Measurements from ENCODE around the gene TANC2.

TANC2 gene

GRCh38 chr17:62925267-62925836, 40.7 kb upstream of the TANC2 start:
- no peaks in the 10 kb centered on the region for H3K4me1 ChIP-seq (ENCODE audit: insufficient read depth, insufficient read length)
- no peaks in the 10 kb centered on the region for H3K27me3 ChIP-seq (ENCODE audit: insufficient read depth, insufficient read length)
- no peaks in the 10 kb centered on the region for H3K36me3 ChIP-seq (ENCODE audit: insufficient read depth, insufficient read length, low read length)
- no peak overlapping the region for H3K9ac ChIP-seq (ENCODE audit: insufficient read length, low read depth)
- no peaks in the 10 kb centered on the region for H3K9me3 ChIP-seq (ENCODE audit: insufficient read depth, low read length)
- H3K4me3 ChIP-seq (ENCODE audit: insufficient read length, low read depth), result no peak overlapping the region
- no peak for DNase-seq (ENCODE audit: low read depth, low spot score)
- TF ChIP-seq YY1 (IDR thresholded peaks at IDR 0.05; ENCODE audit: insufficient read depth, insufficient read length), result no peak
- no peak for TF ChIP-seq SUZ12 (IDR thresholded peaks at IDR 0.05; ENCODE audit: extremely low read depth, insufficient read depth, insufficient read length)

DNA sequence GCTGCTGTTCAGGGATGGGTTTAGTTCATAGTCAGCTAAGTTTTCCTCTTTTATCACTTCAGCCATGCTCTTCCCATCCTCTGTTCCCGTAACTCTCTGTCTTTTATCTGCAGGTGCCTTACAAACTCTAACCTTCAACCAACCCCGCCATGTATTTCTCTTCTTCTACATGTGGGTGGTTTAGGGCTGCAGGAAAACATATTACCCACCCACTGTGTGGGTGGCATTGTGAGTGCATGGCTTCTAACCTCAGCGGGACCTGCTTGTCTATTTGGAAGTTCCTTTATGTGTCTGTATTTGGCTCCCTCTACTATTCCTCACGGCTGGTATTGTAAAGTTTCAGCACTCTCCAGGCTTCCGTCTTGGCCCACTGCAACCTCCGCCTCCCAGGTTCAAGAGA, 39.0 kb upstream of the TANC2 start:
- Histone ChIP-seq H3K4me1 (ENCODE audit: insufficient read depth, insufficient read length) (no peaks in the 10 kb centered on the region), H3K27me3 (ENCODE audit: insufficient read depth, insufficient read length) (no peaks in the 10 kb centered on the region), H3K9me3 (ENCODE audit: insufficient read depth, low read length) (no peaks in the 10 kb centered on the region), H3K4me3 (ENCODE audit: insufficient read length, low read depth) (no peak overlapping the region), H3K36me3 (ENCODE audit: insufficient read depth, insufficient read length, low read length) (no peaks in the 10 kb centered on the region), H3K9ac (ENCODE audit: insufficient read length, low read depth) (no peak overlapping the region)
- no peak for TF ChIP-seq YY1 (IDR thresholded peaks at IDR 0.05; ENCODE audit: insufficient read depth, insufficient read length)
- no peak for TF ChIP-seq ZNF274 (IDR thresholded peaks at IDR 0.05; ENCODE audit: low read depth, low read length)
- no peak for TF ChIP-seq SUZ12 (IDR thresholded peaks at IDR 0.05; ENCODE audit: extremely low read depth, insufficient read depth, insufficient read length)
- DNase-seq (ENCODE audit: low read depth, low spot score), result no peak

- Histone ChIP-seq H3K9ac (ENCODE audit: insufficient read length, low read depth) (no peak overlapping the region), H3K27me3 (ENCODE audit: insufficient read depth, insufficient read length) (no peaks in the 10 kb centered on the region), H3K36me3 (ENCODE audit: insufficient read depth, insufficient read length, low read length) (no peaks in the 10 kb centered on the region), H3K9me3 (ENCODE audit: insufficient read depth, low read length) (no peaks in the 10 kb centered on the region), H3K4me3 (ENCODE audit: insufficient read length, low read depth) (no peak overlapping the region), H3K4me1 (ENCODE audit: insufficient read depth, insufficient read length) (no peaks in the 10 kb centered on the region)
- no peak for DNase-seq (ENCODE audit: low read depth, low spot score)
- TF ChIP-seq ZNF274 (IDR thresholded peaks at IDR 0.05; ENCODE audit: low read depth, low read length), result no peak
- no peak for TF ChIP-seq YY1 (IDR thresholded peaks at IDR 0.05; ENCODE audit: insufficient read depth, insufficient read length)
- no peak for TF ChIP-seq SUZ12 (IDR thresholded peaks at IDR 0.05; ENCODE audit: extremely low read depth, insufficient read depth, insufficient read length)
These were observed 36.7 kb upstream of the TANC2 start for GRCh38 chr17:62929320-62929719.

DNA sequence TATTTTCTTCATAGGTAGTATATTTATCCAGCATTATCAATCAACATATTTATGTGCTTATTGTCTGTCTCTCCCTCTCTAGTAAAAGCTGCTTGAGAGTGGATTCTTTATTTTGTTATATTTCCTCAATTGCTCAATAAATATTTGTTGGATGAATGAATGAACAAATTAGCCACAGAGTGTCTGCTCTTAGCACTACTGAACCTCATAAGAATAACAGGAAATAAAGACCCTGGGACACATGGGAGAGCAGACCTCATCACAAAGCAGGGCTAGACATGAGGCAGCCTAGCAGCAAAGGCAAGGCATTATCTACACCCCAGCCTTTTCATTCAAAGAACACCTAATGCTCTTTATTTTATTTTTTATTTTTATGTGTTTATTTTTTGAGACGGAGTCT, 34.9 kb upstream of the TANC2 start:
- Histone ChIP-seq H3K9me3 (ENCODE audit: insufficient read depth, low read length) (no peaks in the 10 kb centered on the region), H3K27me3 (ENCODE audit: insufficient read depth, insufficient read length) (no peaks in the 10 kb centered on the region), H3K9ac (ENCODE audit: insufficient read length, low read depth) (no peak overlapping the region), H3K4me3 (ENCODE audit: insufficient read length, low read depth) (no peak overlapping the region), H3K4me1 (ENCODE audit: insufficient read depth, insufficient read length) (no peaks in the 10 kb centered on the region), H3K36me3 (ENCODE audit: insufficient read depth, insufficient read length, low read length) (no peaks in the 10 kb centered on the region)
- TF ChIP-seq YY1 (IDR thresholded peaks at IDR 0.05; ENCODE audit: insufficient read depth, insufficient read length) (no peak), ZNF274 (IDR thresholded peaks at IDR 0.05; ENCODE audit: low read depth, low read length) (no peak), SUZ12 (IDR thresholded peaks at IDR 0.05; ENCODE audit: extremely low read depth, insufficient read depth, insufficient read length) (no peak)
- no peak for DNase-seq (ENCODE audit: low read depth, low spot score)

- Histone ChIP-seq H3K4me3 (ENCODE audit: insufficient read length, low read depth) (no peak overlapping the region), H3K36me3 (ENCODE audit: insufficient read depth, insufficient read length, low read length) (no peaks in the 10 kb centered on the region), H3K9ac (ENCODE audit: insufficient read length, low read depth) (no peak overlapping the region), H3K27me3 (ENCODE audit: insufficient read depth, insufficient read length) (no peaks in the 10 kb centered on the region), H3K9me3 (ENCODE audit: insufficient read depth, low read length) (no peaks in the 10 kb centered on the region), H3K4me1 (ENCODE audit: insufficient read depth, insufficient read length) (no peaks in the 10 kb centered on the region)
- no peak for DNase-seq (ENCODE audit: low read depth, low spot score)
- TF ChIP-seq SUZ12 (IDR thresholded peaks at IDR 0.05; ENCODE audit: extremely low read depth, insufficient read depth, insufficient read length) (no peak), YY1 (IDR thresholded peaks at IDR 0.05; ENCODE audit: insufficient read depth, insufficient read length) (no peak), ZNF274 (IDR thresholded peaks at IDR 0.05; ENCODE audit: low read depth, low read length) (no peak)
These were observed 32.3 kb upstream of the TANC2 start for GRCh38 chr17:62933501-62934385.

DNA sequence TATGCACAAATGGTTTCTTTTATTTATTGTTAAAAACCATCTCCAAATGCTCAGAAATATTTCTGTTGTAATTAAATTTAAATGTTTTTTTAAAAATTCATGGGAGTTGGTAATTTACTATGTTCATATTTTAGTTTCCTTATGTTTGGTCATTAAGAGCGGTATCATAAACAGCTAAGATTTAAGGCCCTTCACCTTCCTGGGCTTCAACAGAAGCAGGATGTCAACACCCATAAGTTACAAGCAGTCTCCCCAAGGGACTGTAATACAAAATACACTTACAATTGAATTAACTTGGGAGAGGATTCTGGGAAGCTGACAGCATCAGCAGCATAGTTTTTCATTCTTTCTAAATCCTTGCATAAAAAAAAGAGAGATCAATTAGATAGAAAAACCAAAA, 30.9 kb upstream of the TANC2 start:
- TF ChIP-seq YY1 (IDR thresholded peaks at IDR 0.05; ENCODE audit: insufficient read depth, insufficient read length) (no peak), ZNF274 (IDR thresholded peaks at IDR 0.05; ENCODE audit: low read depth, low read length) (no peak), SUZ12 (IDR thresholded peaks at IDR 0.05; ENCODE audit: extremely low read depth, insufficient read depth, insufficient read length) (no peak)
- Histone ChIP-seq H3K36me3 (ENCODE audit: insufficient read depth, insufficient read length, low read length) (no peaks in the 10 kb centered on the region), H3K27me3 (ENCODE audit: insufficient read depth, insufficient read length) (no peaks in the 10 kb centered on the region), H3K4me1 (ENCODE audit: insufficient read depth, insufficient read length) (no peaks in the 10 kb centered on the region), H3K9ac (ENCODE audit: insufficient read length, low read depth) (no peak overlapping the region), H3K4me3 (ENCODE audit: insufficient read length, low read depth) (no peak overlapping the region), H3K9me3 (ENCODE audit: insufficient read depth, low read length) (no peaks in the 10 kb centered on the region)
- no peak for DNase-seq (ENCODE audit: low read depth, low spot score)

DNA sequence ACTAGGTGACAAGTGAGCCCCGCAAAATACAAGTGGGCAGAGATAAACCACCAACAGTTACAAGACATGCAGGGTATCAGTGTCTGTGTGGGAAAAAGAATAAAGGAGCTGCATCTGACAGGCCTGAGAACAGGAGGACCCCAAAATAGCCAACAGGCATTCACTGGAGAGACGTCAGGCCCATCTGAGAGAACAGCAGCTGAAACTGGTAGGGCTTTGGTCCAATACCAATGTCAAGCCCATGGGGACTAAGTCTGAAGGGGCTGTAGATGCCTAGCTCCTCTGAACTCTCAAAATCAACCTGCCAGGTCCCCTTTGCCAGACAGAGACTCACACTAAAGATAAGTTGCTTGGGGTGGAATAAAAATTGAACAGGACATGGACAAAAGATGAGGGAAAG, 30.5 kb upstream of the TANC2 start:
- H3K4me1 ChIP-seq (ENCODE audit: insufficient read depth, insufficient read length), result no peaks in the 10 kb centered on the region
- no peaks in the 10 kb centered on the region for H3K27me3 ChIP-seq (ENCODE audit: insufficient read depth, insufficient read length)
- DNase-seq (ENCODE audit: low read depth, low spot score), result no peak
- H3K4me3 ChIP-seq (ENCODE audit: insufficient read length, low read depth), result no peak overlapping the region
- TF ChIP-seq ZNF274 (IDR thresholded peaks at IDR 0.05; ENCODE audit: low read depth, low read length) (no peak), SUZ12 (IDR thresholded peaks at IDR 0.05; ENCODE audit: extremely low read depth, insufficient read depth, insufficient read length) (no peak), YY1 (IDR thresholded peaks at IDR 0.05; ENCODE audit: insufficient read depth, insufficient read length) (no peak)
- H3K9ac ChIP-seq (ENCODE audit: insufficient read length, low read depth), result no peak overlapping the region
- H3K9me3 ChIP-seq (ENCODE audit: insufficient read depth, low read length), result no peaks in the 10 kb centered on the region
- no peaks in the 10 kb centered on the region for H3K36me3 ChIP-seq (ENCODE audit: insufficient read depth, insufficient read length, low read length)

All from NT2/D1 (cell line).